IMR-90 (cell line): ENCODE data around the gene IL11RA. TPM values are rescaled to one million over a fixed set of nuclear protein-coding genes. Genes with fewer than 3 reads are reported as not detected.

ENCODE experiments used
- ATAC-seq: fragments of 200-7000 bp; cut with Tn5 transposase; 2 replicates; pipeline ENCODE4 v1.9.1; 2020; ENCODE audit warnings: low read depth, mild to moderate bottlenecking, moderate library complexity
- BruUV-seq: library from RNA; stranded (reverse); fragments of 400-500 nt; replicated peaks from 2 replicates; lab custom pipeline; 2021; lab: Mats Ljungman, UMichigan
- CTCF ChIA-PET: fragments of 300-600 bp; formaldehyde crosslinking; extraction: SDS; loops from one replicate; lab custom pipeline; 2021; ENCODE audit warnings: antibody characterized with exemption; lab: Yijun Ruan, JAX
- POLR2A ChIA-PET: fragments of 300-600 bp; sonication (Branson Sonifier 250); formaldehyde crosslinking; loops from one replicate; lab custom pipeline; 2022; ENCODE audit warnings: antibody characterized with exemption; ENCODE audit not compliant: unreplicated experiment; lab: Charles Lee
- DNase-seq: peaks from one replicate; pipeline ENCODE4 v3.0.0; 2013
- H2AFZ ChIP-seq: replicated peaks from 2 replicates; pipeline ENCODE3; 2013; ENCODE audit warnings: low read length, mild to moderate bottlenecking; ENCODE audit not compliant: poor library complexity
- H2AK5ac ChIP-seq: 2 replicates; pipeline ENCODE4 v1.6.1; 2013; ENCODE audit warnings: low read depth, low read length, inconsistent platforms
- H2AK9ac ChIP-seq: replicated peaks from 2 replicates; pipeline ENCODE3; 2013; ENCODE audit warnings: mild to moderate bottlenecking, low read depth, low read length, moderate library complexity; ENCODE audit not compliant: poor library complexity
- H2BK120ac ChIP-seq: 2 replicates; pipeline ENCODE4 v1.6.1; 2013; ENCODE audit warnings: low read depth, low read length, inconsistent platforms
- H2BK15ac ChIP-seq: 3 replicates; pipeline ENCODE4 v1.6.1; 2013; ENCODE audit warnings: low read depth, low read length, inconsistent platforms
- H2BK20ac ChIP-seq: 2 replicates; pipeline ENCODE4 v1.6.1; 2013; ENCODE audit warnings: low read depth, mild to moderate bottlenecking, inconsistent platforms, low read length, moderate library complexity
- H2BK5ac ChIP-seq: 2 replicates; pipeline ENCODE4 v1.6.1; 2013; ENCODE audit warnings: mild to moderate bottlenecking, low read depth, low read length, inconsistent platforms; ENCODE audit not compliant: poor library complexity, severe bottlenecking
- H3K14ac ChIP-seq: replicated peaks from 2 replicates; pipeline ENCODE4 v1.6.1; 2013; ENCODE audit warnings: low read depth, low read length, inconsistent platforms
- H3K18ac ChIP-seq: 2 replicates; pipeline ENCODE4 v1.6.1; 2013; ENCODE audit warnings: low read depth, low read length, control low read depth
- H3K23ac ChIP-seq: 2 replicates; pipeline ENCODE4 v1.6.1; 2013; ENCODE audit warnings: low read depth, low read length, inconsistent platforms
- H3K27ac ChIP-seq: 2 replicates; pipeline ENCODE4 v1.5.1; 2013; ENCODE audit warnings: mild to moderate bottlenecking, control low read depth, low read length; ENCODE audit not compliant: insufficient read depth
- H3K27me3 ChIP-seq: 2 replicates; pipeline ENCODE4 v1.6.1; 2013; ENCODE audit warnings: low read length; ENCODE audit not compliant: control insufficient read depth, insufficient read depth
- H3K36me3 ChIP-seq: 2 replicates; pipeline ENCODE4 v1.6.1; 2013; ENCODE audit warnings: low read length, mixed read lengths; ENCODE audit not compliant: control insufficient read depth, insufficient read depth
- H3K4ac ChIP-seq: 2 replicates; pipeline ENCODE4 v1.6.1; 2013; ENCODE audit warnings: low read depth, low read length, inconsistent platforms
- H3K4me1 ChIP-seq: 2 replicates; pipeline ENCODE4 v1.6.1; 2013; ENCODE audit warnings: low read length, mixed read lengths; ENCODE audit not compliant: control insufficient read depth, insufficient read depth
- H3K4me2 ChIP-seq: 2 replicates; pipeline ENCODE4 v1.6.1; 2013; ENCODE audit warnings: low read depth, mild to moderate bottlenecking, control low read depth, low read length, moderate library complexity
- H3K4me3 ChIP-seq: 2 replicates; pipeline ENCODE4 v1.5.1; 2013; ENCODE audit warnings: low read depth, mild to moderate bottlenecking, control low read depth, low read length, moderate library complexity; ENCODE audit not compliant: insufficient read depth
- H3K56ac ChIP-seq: 2 replicates; pipeline ENCODE4 v1.6.1; 2013; ENCODE audit warnings: low read length, inconsistent platforms; ENCODE audit not compliant: insufficient read depth; ENCODE audit errors: extremely low read depth
- H3K79me1 ChIP-seq, 2 experiments: 2 replicates each; pipeline ENCODE4 v1.6.1; 2013; ENCODE audit warnings: low read length in 2 of 2, inconsistent platforms in 1 of 2, low read depth in 1 of 2
- H3K9ac ChIP-seq: 2 replicates; pipeline ENCODE4 v1.6.1; 2013; ENCODE audit warnings: low read depth, low read length, control low read depth
- H3K9me1 ChIP-seq: 2 replicates; pipeline ENCODE4 v1.6.1; 2013; ENCODE audit warnings: low read length, inconsistent platforms; ENCODE audit not compliant: insufficient read depth
- H3K9me3 ChIP-seq: 2 replicates; pipeline ENCODE4 v1.6.1; 2013; ENCODE audit warnings: low read length; ENCODE audit not compliant: control insufficient read depth, insufficient read depth
- H4K20me1 ChIP-seq: 2 replicates; pipeline ENCODE4 v1.6.1; 2013; ENCODE audit warnings: low read length, inconsistent platforms; ENCODE audit not compliant: insufficient read depth
- H4K5ac ChIP-seq: 2 replicates; pipeline ENCODE4 v1.6.1; 2013; ENCODE audit warnings: mild to moderate bottlenecking, low read depth, low read length, control low read depth
- H4K8ac ChIP-seq, 2 experiments: 2 replicates each; pipeline ENCODE4 v1.6.1; 2013; ENCODE audit warnings: low read depth in 2 of 2, low read length in 2 of 2, control low read depth in 1 of 2, inconsistent platforms in 1 of 2
- H4K91ac ChIP-seq: 2 replicates; pipeline ENCODE4 v1.6.1; 2013; ENCODE audit warnings: low read depth, low read length, inconsistent platforms; ENCODE audit not compliant: insufficient read depth
- BHLHE40 ChIP-seq: fragments of 150-350 bp; IDR thresholded peaks from 2 replicates; pipeline ENCODE4 v1.6.1; 2016; ENCODE audit warnings: mild to moderate bottlenecking, low read depth, low read length
- CHD1 ChIP-seq: IDR thresholded peaks from 2 replicates; pipeline ENCODE4 v1.6.1; 2012; ENCODE audit warnings: low read depth, low read length, improper control_type of control experiment
- CTCF ChIP-seq: conservative IDR thresholded peaks from 2 replicates; pipeline ENCODE4 v1.5.1; 2012; ENCODE audit warnings: mild to moderate bottlenecking, low read depth, low read length, improper control_type of control experiment
- ELK1 ChIP-seq: fragments of 150-350 bp; IDR thresholded peaks from 2 replicates; pipeline ENCODE4 v1.6.1; 2016; ENCODE audit warnings: low read depth, mild to moderate bottlenecking, low read length, moderate library complexity, borderline replicate concordance
- FOS ChIP-seq: fragments of 150-350 bp; IDR thresholded peaks from 2 replicates; pipeline ENCODE4 v1.6.1; 2016; ENCODE audit warnings: low read depth, low read length
- MAFK ChIP-seq: IDR thresholded peaks from 2 replicates; pipeline ENCODE4 v1.6.1; 2012; ENCODE audit warnings: low read depth, low read length, improper control_type of control experiment
- MAZ ChIP-seq: IDR thresholded peaks from 2 replicates; pipeline ENCODE4 v1.6.1; 2012; ENCODE audit warnings: low read depth, mild to moderate bottlenecking, low read length, improper control_type of control experiment, moderate library complexity, borderline replicate concordance
- MXI1 ChIP-seq: IDR thresholded peaks from 2 replicates; pipeline ENCODE4 v1.6.1; 2012; ENCODE audit warnings: low read depth, mild to moderate bottlenecking, low read length, moderate library complexity, borderline replicate concordance
- NFE2L2 ChIP-seq: fragments of 150-350 bp; IDR thresholded peaks from 2 replicates; pipeline ENCODE4 v1.6.1; 2016; ENCODE audit warnings: low read depth, mild to moderate bottlenecking, low read length
- POLR2A ChIP-seq: IDR thresholded peaks from 2 replicates; pipeline ENCODE4 v1.6.1; 2012; ENCODE audit warnings: mild to moderate bottlenecking, low read depth, low read length
- RAD21 ChIP-seq: IDR thresholded peaks from 2 replicates; pipeline ENCODE4 v1.6.1; 2012; ENCODE audit warnings: low read length, improper control_type of control experiment
- RCOR1 ChIP-seq: IDR thresholded peaks from 2 replicates; pipeline ENCODE4 v1.6.1; 2012; ENCODE audit warnings: mild to moderate bottlenecking, low read length, improper control_type of control experiment; ENCODE audit not compliant: insufficient replicate concordance
- RFX5 ChIP-seq: IDR thresholded peaks from 2 replicates; pipeline ENCODE4 v1.8.0; 2012; ENCODE audit warnings: low read depth, mild to moderate bottlenecking, low read length, moderate library complexity
- SMC3 ChIP-seq: fragments of 150-350 bp; IDR thresholded peaks from 2 replicates; pipeline ENCODE4 v1.6.1; 2016; ENCODE audit warnings: low read depth, mild to moderate bottlenecking, antibody characterized with exemption, low read length, moderate library complexity
- USF2 ChIP-seq: fragments of 150-350 bp; IDR thresholded peaks from 2 replicates; pipeline ENCODE4 v1.6.1; 2017; ENCODE audit warnings: mild to moderate bottlenecking, antibody characterized with exemption, low read length, low read depth
- WGBS, 2 experiments: methylation state at CpG; one replicate each; pipeline versions ENCODE4 v1.1.5 to v1.1.7; 2013; ENCODE audit warnings: missing lambda C conversion rate in 2 of 2; ENCODE audit not compliant: insufficient read length in 1 of 2; ENCODE audit errors: extremely low coverage in 2 of 2; 5-methylcytosine and 5-hydroxymethylcytosine counted together
- dilution Hi-C: fragments of 300-500 bp; cut with HindIII; formaldehyde crosslinking; loops from one replicate; pipeline ENCODE4 v1.14.3; 2018; ENCODE audit warnings: low sequenced_read_pairs; ENCODE audit not compliant: unreplicated experiment
- in situ Hi-C: fragments of 300-500 bp; cut with MboI; formaldehyde crosslinking; loops from 3 replicates; pipeline ENCODE4 v1.14.3; 2019; ENCODE audit warnings: low sequenced_read_pairs, inconsistent platforms, mixed read lengths
- intact Hi-C: fragments of 100-400 bp; cut with micrococcal nuclease; formaldehyde crosslinking; loops from 2 replicates; pipeline ENCODE4 v1.10.0; 2022
- polyA plus RNA-seq, 3 experiments: library from polyadenylated mRNA; depleted of rRNA; stranded (reverse); fragments of >200 nt; gene quantifications; 2 replicates each; pipeline ENCODE4 v1.2.3, GENCODE V29; 2012; ENCODE audit warnings: low replicate concordance in 1 of 3
- total RNA-seq: library from RNA; depleted of rRNA; stranded (reverse); fragments of >200 nt; gene quantifications from 2 replicates; pipeline ENCODE4 v1.2.3, GENCODE V29; 2012

IL11RA gene
- total and polyA plus RNA-seq, 2 of the 4 experiments (the other 2 are of a cell fraction) = 8.2 to 15.9 TPM

GRCh38 chr9:34662526-34663302, 10.7 kb downstream of the IL11RA start, which contains the start of gene CCL27:
Gene CCL27 (minus strand): TSS chr9:34662657. CDS start chr9:34662633, 24 bp downstream.
- Histone ChIP-seq H3K9me3 (no peaks in the 10 kb centered on the region), H4K8ac (no peak within 1 kb of the TSS), H3K9ac (no peak within 1 kb of the TSS), H2BK120ac (no peak within 1 kb of the TSS), H2BK20ac (no peak within 1 kb of the TSS), H2BK5ac (no peak within 1 kb of the TSS), H3K4me1 (no peaks in the 10 kb centered on the region), H3K27me3 (no peaks in the 10 kb centered on the region), H4K91ac (no peak within 1 kb of the TSS), H3K9me1 (peaks cover 10% of the 10 kb centered on the region; the same call in 1 of the 2 replicates), H2BK15ac (no peak within 1 kb of the TSS), H4K5ac (no peak within 1 kb of the TSS), H2AFZ (no peak within 1 kb of the TSS), H3K23ac (no peak within 1 kb of the TSS), H3K27ac (no peak within 1 kb of the TSS), H3K79me1 (peaks cover 13 to 16% of the 10 kb centered on the region in 2 experiments), H3K4ac (no peak within 1 kb of the TSS), H3K4me2 (no peak within 1 kb of the TSS), H2AK5ac (no peak within 1 kb of the TSS), H3K4me3 (no peak within 1 kb of the TSS), H2AK9ac (no peak within 1 kb of the TSS), H3K14ac (no peak within 1 kb of the TSS), H3K18ac (no peak within 1 kb of the TSS), H3K36me3 (peaks cover 4% of the 10 kb centered on the region; the same call in 1 of the 2 replicates), H3K56ac (no peak within 1 kb of the TSS), H4K20me1 (0 out of 2 replicates have a peak, but pooled peaks cover 4% of the 10 kb centered on the region)
- WGBS, 2 experiments = 100% methylated on average over 1 of the region's 4 CpGs; no CpG with 5 or more reads in 1 of the 2 experiments
- intact Hi-C loops = no loop called here
- ATAC-seq (no peak), DNase-seq (no peak)
- ChIA-PET POLR2A (interaction anchor here (0.9 kb wide), 1 partner anchor 9 kb away, joined by 3 read pairs; no protein-coding TSS in a partner anchor), CTCF (interaction anchor here (0.6 kb wide), 1 partner anchor 371 kb away, joined by 3 read pairs; no protein-coding TSS in a partner anchor)
- dilution Hi-C loops = no loop called here
- no TSS peak for BruUV-seq
- in situ Hi-C loops = no loop called here
- TF ChIP-seq CHD1 (no peak), CTCF (no peak), MAFK (no peak), SMC3 (no peak), RAD21 (no peak), NFE2L2 (no peak), RFX5 (no peak), POLR2A (no peak), ELK1 (no peak), BHLHE40 (no peak), MAZ (no peak), RCOR1 (no peak), USF2 (no peak), MXI1 (no peak), FOS (no peak)
